Erythroblast (primary cell): ENCODE results near the gene GRM5.
"Not testable (repeated sequence)": the region's sequence is repeated elsewhere in the genome, so short reads cannot be mapped to it uniquely, and the experiment has no call there.

Source experiments
- DNase-seq, 2 experiments: peaks; one replicate each; lab custom pipeline; 2025; lab: John Stamatoyannopoulos, UW
- GATA1 ChIP-seq: IDR thresholded peaks from 2 replicates; pipeline ENCODE4 v1.6.1; 2011; ENCODE audit warnings: low read depth, mild to moderate bottlenecking, control low read depth, low read length, moderate library complexity
- POLR2A ChIP-seq: IDR thresholded peaks from 2 replicates; pipeline ENCODE4 v1.6.1; 2011; ENCODE audit warnings: mild to moderate bottlenecking, low read length

GRM5 gene

GRCh38 chr11:88886796-88887195 is 179.0 kb downstream of the GRM5 start:
- DNase-seq = peak; percentile 12 to 50
- TF ChIP-seq POLR2A (no peak), GATA1 (no peak)

- DNase-seq = not testable (repeated sequence)
These were observed 183.0 kb downstream of the GRM5 start for GRCh38 chr11:88882800-88883199.

- no peak for DNase-seq
- no peak for TF ChIP-seq GATA1
- TF ChIP-seq POLR2A = no peak
These were observed 204.2 kb downstream of the GRM5 start for GRCh38 chr11:88861618-88862017.

GRCh38 chr11:88860431-88860830 is 205.4 kb downstream of the GRM5 start:
- not testable (repeated sequence) for DNase-seq

GRCh38 chr11:88853963-88854362 is 211.8 kb downstream of the GRM5 start:
- DNase-seq = not testable (repeated sequence)

- DNase-seq = not testable (repeated sequence)
These were observed 214.2 kb downstream of the GRM5 start for GRCh38 chr11:88851547-88851946.

GRCh38 chr11:88849773-88850172 is 216.0 kb downstream of the GRM5 start:
- not testable (repeated sequence) for DNase-seq

GRCh38 chr11:88849368-88849767 is 216.4 kb downstream of the GRM5 start:
- TF ChIP-seq POLR2A (no peak), GATA1 (no peak)
- no peak for DNase-seq

GRCh38 chr11:88846266-88846665 is 219.5 kb downstream of the GRM5 start:
- not testable (repeated sequence) for DNase-seq

GRCh38 chr11:88844941-88845340 is 220.8 kb downstream of the GRM5 start:
- DNase-seq = not testable (repeated sequence)

GRCh38 chr11:88843766-88844426 is 221.9 kb downstream of the GRM5 start:
- not testable (repeated sequence) for DNase-seq

- not testable (repeated sequence) for DNase-seq
These were observed 227.6 kb downstream of the GRM5 start for GRCh38 chr11:88838139-88838538.

GRCh38 chr11:88835709-88836108 is 230.1 kb downstream of the GRM5 start:
- DNase-seq = not testable (repeated sequence)

GRCh38 chr11:88831303-88831890 is 234.4 kb downstream of the GRM5 start:
- TF ChIP-seq GATA1 (no peak), POLR2A (no peak)

GRCh38 chr11:88827018-88827676 is 238.6 kb downstream of the GRM5 start:
- no peak for TF ChIP-seq GATA1
- TF ChIP-seq POLR2A = no peak
- DNase-seq = no peak

More at GRCh38 chr11:88831303-88831890, 234.4 kb downstream of the GRM5 start:
- no peak for DNase-seq

GRCh38 chr11:88819616-88820015 is 246.2 kb downstream of the GRM5 start:
- DNase-seq = no peak

More at GRCh38 chr11:88819616-88820015, 246.2 kb downstream of the GRM5 start:
- TF ChIP-seq POLR2A = no peak
- no peak for TF ChIP-seq GATA1
